HCT116 (cell line): ENCODE measurements around the gene DOCK11.

Experiments
- CBX3 ChIP-seq: IDR thresholded peaks from 2 replicates; pipeline ENCODE4 v1.6.1; 2012; ENCODE audit warnings: low read depth
- CEBPB ChIP-seq: IDR thresholded peaks from 2 replicates; pipeline ENCODE4 v1.6.1; 2012; ENCODE audit warnings: low read depth
- CTCF ChIP-seq, 3 experiments: fragments of 200-600 bp in 1 of 3; sonication (generic) in 1 of 3; IDR thresholded peaks in 2 of 3; conservative IDR thresholded peaks in 1 of 3; 2 replicates each; pipeline ENCODE4 v1.5.1; 2012 to 2017; ENCODE audit warnings: low read depth in 2 of 3, low read length in 2 of 3, antibody characterized with exemption in 1 of 3, borderline replicate concordance in 1 of 3, control low read depth in 1 of 3, mild to moderate bottlenecking in 1 of 3, mixed read lengths in 1 of 3, mixed run types in 1 of 3, moderate library complexity in 1 of 3; ENCODE audit not compliant: insufficient read depth in 1 of 3
- ELF1 ChIP-seq: IDR thresholded peaks from 2 replicates; pipeline ENCODE4 v1.6.1; 2012; ENCODE audit warnings: low read depth, borderline replicate concordance
- EZH2 ChIP-seq: fragments of 200-600 bp; sonication (generic); IDR thresholded peaks from 2 replicates; pipeline ENCODE4 v1.6.1; 2017; ENCODE audit warnings: antibody characterized with exemption, mixed run types
- JUND ChIP-seq: IDR thresholded peaks from 2 replicates; pipeline ENCODE4 v1.6.1; 2012
- POLR2A ChIP-seq: IDR thresholded peaks from 2 replicates; pipeline ENCODE4 v1.7.0; 2011; ENCODE audit warnings: borderline replicate concordance; ENCODE audit not compliant: insufficient read depth, insufficient read length; ENCODE audit errors: extremely low read depth
- POLR2AphosphoS5 ChIP-seq: IDR thresholded peaks from 2 replicates; pipeline ENCODE4 v1.6.1; 2011; ENCODE audit warnings: mild to moderate bottlenecking, low read depth, low read length, moderate library complexity
- SP1 ChIP-seq: IDR thresholded peaks from 2 replicates; pipeline ENCODE4 v1.6.1; 2012; ENCODE audit warnings: low read depth
- ZFX ChIP-seq: fragments of 450-650 bp; IDR thresholded peaks from 2 replicates; pipeline ENCODE4 v1.6.1; 2017
- ZNF274 ChIP-seq: fragments of 200-500 bp; sonication (Bioruptor generic); IDR thresholded peaks from 2 replicates; pipeline ENCODE4 v1.6.1; 2014; ENCODE audit warnings: mild to moderate bottlenecking, low read depth, low read length, inconsistent platforms
- TF ChIP-seq, protein P1 (sequence below): IDR thresholded peaks from 2 replicates; pipeline ENCODE4 v1.6.1; 2012
- TF ChIP-seq, protein P2 (sequence below): IDR thresholded peaks from 2 replicates; pipeline ENCODE4 v1.6.1; 2012; ENCODE audit warnings: low read depth

DNA sequence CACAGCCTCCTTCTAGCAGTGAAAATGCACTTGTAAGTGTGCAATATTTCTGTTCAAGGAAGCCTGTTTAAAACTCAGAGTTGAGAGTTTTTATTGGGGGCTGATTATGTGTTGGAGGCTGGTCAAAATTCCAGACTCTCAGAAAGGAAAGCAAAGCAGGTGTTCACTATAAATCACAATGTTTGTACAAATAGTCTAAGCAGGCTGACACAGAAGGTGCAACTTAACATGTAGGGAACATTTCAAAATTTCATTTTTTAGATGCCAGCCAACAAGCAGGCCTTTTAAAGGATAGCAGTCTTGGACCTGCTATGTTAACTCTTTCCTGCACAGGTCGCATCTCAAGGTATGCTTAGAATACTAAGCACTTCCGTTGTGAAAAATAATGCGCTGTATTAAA lies 119.5 kb downstream of the DOCK11 start:
- TF ChIP-seq POLR2A (no peak), CTCF (IDR thresholded peaks at IDR 0.05 in 2 of 3, conservative IDR thresholded peaks at IDR 0.05 in 1 of 3; ENCODE audit: borderline replicate concordance in 1 of 3, insufficient read depth in 1 of 3, low read depth in 2 of 3, low read length in 2 of 3) (no peak), EZH2 (no peak), CBX3 (no peak), ZNF274 (no peak), POLR2AphosphoS5 (no peak), CEBPB (no peak), JUND (no peak), ZFX (no peak), ELF1 (no peak), SP1 (no peak)
- TF ChIP-seq, protein P1, sequence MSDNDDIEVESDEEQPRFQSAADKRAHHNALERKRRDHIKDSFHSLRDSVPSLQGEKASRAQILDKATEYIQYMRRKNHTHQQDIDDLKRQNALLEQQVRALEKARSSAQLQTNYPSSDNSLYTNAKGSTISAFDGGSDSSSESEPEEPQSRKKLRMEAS, result no peak
- TF ChIP-seq, protein P2, sequence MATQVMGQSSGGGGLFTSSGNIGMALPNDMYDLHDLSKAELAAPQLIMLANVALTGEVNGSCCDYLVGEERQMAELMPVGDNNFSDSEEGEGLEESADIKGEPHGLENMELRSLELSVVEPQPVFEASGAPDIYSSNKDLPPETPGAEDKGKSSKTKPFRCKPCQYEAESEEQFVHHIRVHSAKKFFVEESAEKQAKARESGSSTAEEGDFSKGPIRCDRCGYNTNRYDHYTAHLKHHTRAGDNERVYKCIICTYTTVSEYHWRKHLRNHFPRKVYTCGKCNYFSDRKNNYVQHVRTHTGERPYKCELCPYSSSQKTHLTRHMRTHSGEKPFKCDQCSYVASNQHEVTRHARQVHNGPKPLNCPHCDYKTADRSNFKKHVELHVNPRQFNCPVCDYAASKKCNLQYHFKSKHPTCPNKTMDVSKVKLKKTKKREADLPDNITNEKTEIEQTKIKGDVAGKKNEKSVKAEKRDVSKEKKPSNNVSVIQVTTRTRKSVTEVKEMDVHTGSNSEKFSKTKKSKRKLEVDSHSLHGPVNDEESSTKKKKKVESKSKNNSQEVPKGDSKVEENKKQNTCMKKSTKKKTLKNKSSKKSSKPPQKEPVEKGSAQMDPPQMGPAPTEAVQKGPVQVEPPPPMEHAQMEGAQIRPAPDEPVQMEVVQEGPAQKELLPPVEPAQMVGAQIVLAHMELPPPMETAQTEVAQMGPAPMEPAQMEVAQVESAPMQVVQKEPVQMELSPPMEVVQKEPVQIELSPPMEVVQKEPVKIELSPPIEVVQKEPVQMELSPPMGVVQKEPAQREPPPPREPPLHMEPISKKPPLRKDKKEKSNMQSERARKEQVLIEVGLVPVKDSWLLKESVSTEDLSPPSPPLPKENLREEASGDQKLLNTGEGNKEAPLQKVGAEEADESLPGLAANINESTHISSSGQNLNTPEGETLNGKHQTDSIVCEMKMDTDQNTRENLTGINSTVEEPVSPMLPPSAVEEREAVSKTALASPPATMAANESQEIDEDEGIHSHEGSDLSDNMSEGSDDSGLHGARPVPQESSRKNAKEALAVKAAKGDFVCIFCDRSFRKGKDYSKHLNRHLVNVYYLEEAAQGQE, result no peak
